Kasumi-1 (cell line): ENCODE results near the gene KRT74.
"Not testable (repeated sequence)": the region's sequence is repeated elsewhere in the genome, so short reads cannot be mapped to it uniquely, and the experiment has no call there.

ENCODE experiments used
- DNase-seq, 2 experiments: peaks; one replicate each; lab custom pipeline; 2025; lab: John Stamatoyannopoulos, UW

KRT74 gene

DNA sequence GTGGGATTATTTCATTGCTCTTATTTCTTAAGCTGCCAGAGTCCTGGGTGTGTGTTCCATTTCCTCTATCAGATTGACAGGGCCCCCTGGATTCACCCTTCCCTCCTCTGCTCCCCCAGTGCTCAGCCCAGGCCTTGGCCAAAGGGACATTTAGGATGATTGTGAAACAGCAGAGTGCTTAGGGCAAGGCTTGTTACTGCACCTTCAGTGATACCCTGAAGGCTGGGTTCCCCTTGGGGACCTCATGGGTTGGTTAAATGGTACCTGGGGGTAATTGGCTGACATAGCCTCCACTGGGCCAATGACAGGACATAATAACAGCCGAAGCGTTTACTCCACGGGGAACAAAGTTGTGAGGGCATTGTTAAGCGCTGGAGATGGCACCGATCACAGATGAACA, 28.9 kb upstream of the KRT74 start:
- no peak for DNase-seq

- no peak for DNase-seq
Observed at GRCh38 chr12:52601671-52602070, 28.0 kb upstream of the KRT74 start.

- DNase-seq: no peak
Observed at GRCh38 chr12:52600941-52601481, 27.4 kb upstream of the KRT74 start, which contains the start of gene KRT72. TSS of gene KRT72 (minus strand) at chr12:52601463. CDS start at chr12:52601452, 11 bp downstream.

GRCh38 chr12:52600475-52600874, 26.8 kb upstream of the KRT74 start:
- no peak for DNase-seq

DNA sequence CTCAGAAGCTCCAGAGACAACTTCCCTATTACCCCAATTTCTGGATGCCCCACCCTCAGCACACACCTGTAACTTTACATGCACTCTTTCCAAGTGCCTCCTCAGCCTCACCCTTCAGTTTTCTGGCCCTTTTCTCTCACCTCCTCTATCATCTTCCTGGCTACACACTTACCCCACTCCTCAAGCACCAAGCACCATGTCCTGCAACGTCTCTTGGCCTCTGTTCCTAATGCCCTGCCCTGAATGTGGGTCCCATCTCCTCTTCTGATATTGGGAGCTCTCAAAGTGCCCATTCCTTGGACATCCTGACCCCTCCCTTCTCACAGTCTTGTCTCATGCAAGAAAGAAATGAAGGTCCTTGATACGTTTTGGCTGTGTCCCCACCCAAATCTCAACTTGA, 26.4 kb upstream of the KRT74 start:
- DNase-seq: no peak

GRCh38 chr12:52598966-52599365, 25.3 kb upstream of the KRT74 start:
- DNase-seq: no peak

DNA sequence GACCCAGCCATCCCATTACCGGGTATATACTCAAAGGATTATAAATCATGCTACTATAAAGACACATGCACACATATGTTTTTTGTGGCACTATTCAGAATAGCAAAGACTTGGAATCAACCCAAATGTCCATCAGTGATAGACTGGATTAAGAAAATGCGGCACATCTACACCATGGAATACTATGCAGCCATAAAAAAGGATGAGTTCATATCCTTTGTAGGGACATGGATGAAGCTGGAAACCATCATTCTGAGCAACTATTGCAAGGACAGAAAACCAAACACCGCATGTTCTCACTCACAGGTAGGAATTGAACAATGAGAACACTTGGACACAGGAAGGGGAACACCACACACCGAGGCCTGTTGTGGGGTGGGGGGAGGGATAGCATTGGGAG, 20.6 kb upstream of the KRT74 start:
- not testable (repeated sequence) for DNase-seq

- no peak for DNase-seq
Observed at GRCh38 chr12:52591521-52591920, 17.9 kb upstream of the KRT74 start.

- no peak for DNase-seq
Observed at GRCh38 chr12:52590021-52590420, 16.4 kb upstream of the KRT74 start.

- no peak for DNase-seq
Observed at GRCh38 chr12:52587563-52587962, 13.9 kb upstream of the KRT74 start.

DNA sequence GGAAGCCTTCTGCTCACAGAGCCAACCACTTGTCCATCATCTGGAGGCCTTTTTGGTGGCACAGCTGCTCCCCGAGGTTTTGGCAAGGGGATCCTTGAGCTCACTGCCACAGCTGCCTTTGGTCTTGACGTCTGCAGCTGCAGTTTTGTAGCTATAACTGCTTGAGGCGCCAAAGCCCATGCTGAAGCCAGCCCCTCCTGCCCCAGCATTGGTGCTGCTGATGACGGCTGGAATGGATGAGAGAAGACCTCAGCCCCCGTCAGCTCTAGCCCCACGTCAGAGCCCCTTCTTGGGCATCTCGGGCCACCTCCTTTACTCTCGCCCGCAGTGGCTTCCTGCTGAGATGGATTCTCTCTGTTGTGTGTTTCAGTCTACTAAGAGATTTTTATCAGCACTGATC, 12.3 kb upstream of the KRT74 start:
- DNase-seq: no peak

- no peak for DNase-seq
Observed at GRCh38 chr12:52585066-52585465, 11.4 kb upstream of the KRT74 start.

DNA sequence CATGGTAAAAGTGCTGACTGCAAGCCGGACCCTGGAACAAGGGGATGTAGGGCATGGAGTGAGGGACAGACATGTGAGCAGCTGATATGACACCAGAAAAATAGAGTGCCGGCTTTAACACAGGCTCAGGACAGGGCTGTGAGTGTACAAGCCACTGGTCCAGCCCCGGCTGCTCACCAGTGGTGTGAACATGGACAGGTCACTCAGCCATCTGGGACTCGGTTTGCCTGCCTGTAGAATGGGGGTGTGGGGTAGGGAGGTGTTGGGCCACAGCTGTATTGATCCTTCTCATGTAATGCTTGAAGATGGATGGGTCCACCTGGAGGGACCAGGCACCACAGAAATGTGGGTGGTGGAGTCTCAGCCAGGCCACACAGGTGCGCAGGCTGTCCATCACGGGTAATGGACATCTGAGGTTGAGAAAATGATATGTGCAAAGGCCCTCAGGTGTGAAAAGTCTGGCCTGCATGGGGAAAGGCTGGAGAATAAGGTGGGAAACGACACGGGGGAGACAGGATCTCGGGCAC, 10.6 kb upstream of the KRT74 start:
- no peak for DNase-seq

- peak; percentile 46 to 63 for DNase-seq
Observed at GRCh38 chr12:52582971-52583456, 9.4 kb upstream of the KRT74 start.

DNA sequence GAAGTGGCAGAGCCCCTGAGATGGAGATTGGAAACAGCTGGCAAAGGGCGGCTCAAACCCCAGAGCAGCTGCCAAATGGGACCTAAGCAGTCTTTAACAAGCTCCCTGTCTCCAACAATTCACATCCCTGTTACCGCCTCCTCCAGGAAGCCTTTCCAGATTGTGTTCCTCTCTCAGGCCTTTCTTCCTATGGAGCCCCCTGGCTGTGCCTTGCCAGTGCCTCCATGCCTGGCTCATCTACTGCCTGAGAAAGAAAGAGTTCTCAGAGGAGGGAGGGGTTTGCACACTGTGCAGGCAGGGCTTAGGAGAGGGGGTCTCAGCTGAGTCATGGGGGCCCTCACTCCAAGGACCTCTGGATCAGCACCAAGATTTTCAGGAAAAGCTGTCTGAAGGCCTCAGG, 8.8 kb upstream of the KRT74 start:
- DNase-seq: no peak

DNA sequence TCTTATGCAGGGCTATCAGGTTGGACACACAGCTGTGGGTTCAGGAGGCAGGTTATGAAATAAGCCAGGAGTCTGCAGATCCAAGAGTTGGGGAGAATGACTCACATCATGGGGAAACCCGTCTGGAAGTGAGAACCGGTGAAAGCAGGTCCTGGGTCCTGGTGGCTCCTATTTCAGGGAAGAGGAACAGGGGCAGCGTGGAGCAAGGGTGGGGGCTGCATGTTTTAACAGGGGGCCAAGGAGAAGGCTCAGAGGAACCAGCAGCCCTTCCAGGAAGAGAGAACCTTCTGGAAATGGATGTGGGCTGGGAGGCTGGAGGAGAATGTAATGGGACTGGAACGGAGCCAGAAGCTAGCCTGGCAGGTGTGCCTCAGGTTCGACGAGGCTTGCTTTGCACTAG, 7.8 kb upstream of the KRT74 start:
- DNase-seq: no peak

DNA sequence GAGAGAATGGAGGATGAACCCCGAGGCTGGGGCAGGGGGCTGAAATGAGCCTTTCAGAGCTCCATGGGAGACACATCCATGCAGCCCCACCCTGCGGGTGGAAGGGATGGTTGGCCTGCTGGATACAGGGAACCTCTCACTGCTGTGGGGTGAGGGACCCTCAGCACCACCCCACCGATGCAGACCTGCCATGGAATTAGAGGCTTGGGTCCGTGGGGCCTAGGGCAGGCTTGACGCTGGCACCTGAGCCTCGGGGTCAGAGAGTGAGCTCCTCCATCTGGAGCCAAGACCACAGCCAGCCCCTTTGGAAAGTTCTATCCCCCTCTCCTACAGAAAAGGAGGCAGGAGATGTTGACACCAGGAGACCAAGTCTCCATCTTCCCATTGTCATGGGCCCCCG, 7.4 kb upstream of the KRT74 start:
- no peak for DNase-seq

GRCh38 chr12:52580496-52580895, 6.9 kb upstream of the KRT74 start:
- no peak for DNase-seq

DNA sequence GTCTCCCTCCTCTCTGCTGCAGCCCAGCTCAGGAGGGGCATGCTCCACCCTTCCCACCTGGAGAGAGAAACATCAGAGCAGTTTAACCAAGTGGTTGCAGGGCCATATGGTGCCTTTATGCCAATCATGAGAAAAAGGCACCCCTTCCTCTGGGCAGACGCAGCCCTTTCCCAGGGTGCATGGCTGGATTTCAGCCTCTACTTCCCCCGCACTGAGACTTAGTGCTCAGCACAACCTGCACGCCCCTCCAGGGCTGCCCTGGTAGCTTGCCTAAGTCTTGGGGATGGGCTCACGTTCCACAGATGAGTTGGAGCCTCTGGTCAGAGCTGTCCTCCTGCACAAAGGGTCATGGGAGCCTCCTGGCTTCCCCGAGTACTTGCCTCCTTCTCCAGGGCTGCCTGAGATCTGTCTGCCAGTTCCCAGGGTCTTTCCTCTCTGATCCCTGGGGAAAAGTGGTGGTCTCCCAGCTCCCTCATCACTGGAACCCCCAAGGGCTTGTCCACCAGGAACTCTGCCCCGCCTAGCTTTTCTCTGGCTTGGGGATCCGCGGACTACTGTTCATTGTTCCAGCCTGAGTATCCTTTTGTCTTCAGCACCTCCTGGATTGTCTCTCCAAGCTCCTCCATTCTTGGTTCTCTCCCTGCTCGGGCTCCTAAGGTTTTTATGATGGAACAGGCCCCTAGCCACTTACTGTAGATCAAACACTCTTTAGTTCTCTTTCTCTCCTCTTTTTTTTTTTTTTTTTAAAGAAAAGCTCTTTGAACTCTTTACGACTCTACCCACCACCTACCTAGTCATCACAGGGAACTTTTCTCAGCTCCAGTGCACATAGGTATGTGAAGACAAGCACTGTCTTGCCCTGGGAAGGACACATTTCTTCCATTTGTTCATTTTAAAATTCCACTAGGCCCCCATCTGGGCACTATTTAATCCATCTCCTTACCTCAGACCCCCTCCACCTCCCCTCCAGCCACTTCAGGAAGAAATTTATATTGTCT, 6.1 kb upstream of the KRT74 start:
- DNase-seq: no peak

GRCh38 chr12:52578469-52578868, 4.8 kb upstream of the KRT74 start:
- DNase-seq: no peak

DNA sequence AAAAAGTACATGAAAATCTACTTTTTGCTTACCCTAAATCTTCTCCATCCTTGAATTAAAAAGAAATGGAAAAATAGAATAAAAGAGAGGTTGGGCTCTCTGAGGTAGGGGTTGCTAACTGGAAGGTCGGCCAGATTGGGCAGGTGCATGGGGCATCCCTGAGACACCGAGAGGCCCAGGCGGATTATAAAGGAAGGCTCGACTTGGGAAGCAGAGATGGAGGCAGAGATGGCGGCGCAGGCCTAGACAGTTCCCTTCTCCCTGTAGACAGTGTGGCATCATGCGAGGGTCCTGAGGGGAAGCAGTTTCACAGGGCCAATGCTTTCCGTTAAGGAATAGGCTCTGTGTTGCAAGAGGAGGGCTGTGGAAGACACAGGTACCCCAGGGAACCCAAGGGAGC, 3.7 kb upstream of the KRT74 start:
- DNase-seq: no peak

DNA sequence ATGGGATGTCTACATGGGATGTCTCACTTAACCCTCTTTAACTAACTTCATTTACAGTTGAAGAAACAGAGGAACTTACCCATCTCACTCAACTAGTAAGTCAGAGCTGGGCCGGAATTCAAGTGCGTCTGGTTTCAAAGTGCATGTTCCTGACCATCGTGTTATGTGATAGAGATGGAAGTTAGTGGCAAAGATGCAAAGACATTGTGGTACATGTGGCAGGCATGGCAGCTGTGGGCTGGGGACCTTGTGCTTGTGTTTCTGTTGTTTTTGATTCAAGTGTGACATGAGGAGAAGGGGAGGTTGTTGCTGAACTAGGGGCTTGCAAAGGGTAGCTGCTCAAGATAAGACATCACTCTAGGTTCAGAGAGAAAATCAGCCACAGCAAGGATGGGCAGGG, 2.3 kb upstream of the KRT74 start:
- no peak for DNase-seq

DNA sequence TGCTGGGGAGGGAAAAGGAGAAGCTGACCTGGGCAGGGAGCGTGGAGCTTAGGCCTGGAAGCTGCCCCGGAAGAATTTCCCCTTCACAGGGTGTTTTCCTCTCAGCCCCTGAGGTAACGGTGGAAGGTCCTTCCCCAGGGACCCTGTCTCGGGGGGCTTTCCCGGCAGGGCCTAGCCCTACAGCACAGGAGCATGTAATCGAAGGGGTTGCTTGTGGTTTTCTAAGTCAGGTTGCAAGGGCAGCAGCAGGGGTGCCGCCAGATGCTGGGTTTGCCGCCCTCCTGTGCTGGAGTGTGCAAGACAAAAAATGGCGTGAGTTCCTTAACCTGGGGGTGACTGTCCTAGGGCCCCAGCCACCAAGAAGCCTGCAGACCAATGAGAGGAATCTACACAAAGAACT, 1.6 kb upstream of the KRT74 start:
- DNase-seq: no peak
